Glutamatergic neuron (in vitro differentiated cells): ENCODE results near the gene FRAT1. TPM values are rescaled to one million over a fixed set of nuclear protein-coding genes. Genes with fewer than 3 reads are reported as not detected.
A peak's percentile ranks its signal among the peaks of the same experiment; 100 is the strongest.

Experiments
- DNase-seq: peaks from one replicate; pipeline ENCODE4 v3.0.0; 2022
- H3K27ac Mint-ChIP-seq: one replicate; pipeline ENCODE4 v1.8.0; 2020; ENCODE audit warnings: mild to moderate bottlenecking, mixed read lengths, inconsistent platforms; ENCODE audit not compliant: unreplicated experiment
- H3K27me3 Mint-ChIP-seq: one replicate; pipeline ENCODE4 v1.8.0; 2020; ENCODE audit warnings: mild to moderate bottlenecking, moderate library complexity, mixed read lengths, inconsistent platforms; ENCODE audit not compliant: unreplicated experiment
- H3K36me3 Mint-ChIP-seq: one replicate; pipeline ENCODE4 v1.8.0; 2020; ENCODE audit warnings: mild to moderate bottlenecking, mixed read lengths, inconsistent platforms; ENCODE audit not compliant: unreplicated experiment
- H3K4me1 Mint-ChIP-seq: one replicate; pipeline ENCODE4 v1.8.0; 2020; ENCODE audit warnings: mild to moderate bottlenecking, low read depth, mixed read lengths, inconsistent platforms; ENCODE audit not compliant: unreplicated experiment
- H3K4me3 Mint-ChIP-seq: one replicate; pipeline ENCODE4 v1.8.0; 2020; ENCODE audit warnings: mild to moderate bottlenecking, mixed read lengths, inconsistent platforms; ENCODE audit not compliant: unreplicated experiment
- H3K9me3 Mint-ChIP-seq: one replicate; pipeline ENCODE4 v1.8.0; 2020; ENCODE audit warnings: mild to moderate bottlenecking, moderate library complexity, mixed read lengths, inconsistent platforms; ENCODE audit not compliant: unreplicated experiment
- CTCF ChIP-seq: fragments of 200-600 bp; sonication (generic); IDR thresholded peaks from one replicate; pipeline ENCODE4 v1.5.0; 2021; ENCODE audit not compliant: partially characterized antibody, unreplicated experiment
- total RNA-seq: library from RNA; stranded (reverse); fragmentation: NEBNext Ultra II Directional; extraction: Animal tissue kit (Norgen Biotek cat#: 25700); gene quantifications from one replicate; pipeline ENCODE4 v1.2.1, GENCODE V29; 2021; ENCODE audit not compliant: unreplicated experiment

FRAT1 gene
- total RNA-seq, 1 donor from 2014 or later: 10.0 TPM

- Mint-ChIP-seq H3K27ac (peak overlapping the region; percentile 91), H3K36me3 (no peaks in the 10 kb centered on the region), H3K4me1 (peaks cover 4% of the 10 kb centered on the region), H3K27me3 (peaks cover 2% of the 10 kb centered on the region), H3K4me3 (peak overlapping the region; percentile 93), H3K9me3 (peaks cover 7% of the 10 kb centered on the region)
- no peak for DNase-seq
- no peak for TF ChIP-seq CTCF
Measured at GRCh38 chr10:97291357-97292096, 27.5 kb upstream of the FRAT1 start.

GRCh38 chr10:97292097-97292861, 26.8 kb upstream of the FRAT1 start, which contains the start of gene ARHGAP19:
TSS of gene ARHGAP19 (minus strand) at chr10:97292637. CDS start at chr10:97292627, 10 bp downstream.
- Mint-ChIP-seq H3K27ac (peak within 1 kb of the TSS; percentile 91), H3K36me3 (no peaks in the 10 kb centered on the region), H3K4me1 (peaks cover 4% of the 10 kb centered on the region), H3K9me3 (peaks cover 7% of the 10 kb centered on the region), H3K4me3 (peak within 1 kb of the TSS; percentile 93), H3K27me3 (peaks cover 2% of the 10 kb centered on the region)
- no peak for TF ChIP-seq CTCF
- DNase-seq: peak; percentile 89

- no peaks in the 10 kb centered on the region for H3K36me3 Mint-ChIP-seq
- no peak for DNase-seq
- peaks cover 4% of the 10 kb centered on the region for H3K4me1 Mint-ChIP-seq
- peak overlapping the region; percentile 93 for H3K4me3 Mint-ChIP-seq
- peak overlapping the region; percentile 79 for H3K27ac Mint-ChIP-seq
- H3K27me3 Mint-ChIP-seq: peaks cover 2% of the 10 kb centered on the region
- peaks cover 7% of the 10 kb centered on the region for H3K9me3 Mint-ChIP-seq
- TF ChIP-seq CTCF: no peak
Measured at GRCh38 chr10:97292862-97293198, 26.2 kb upstream of the FRAT1 start.

- Mint-ChIP-seq H3K4me3 (no peak overlapping the region), H3K27ac (no peak overlapping the region), H3K36me3 (no peaks in the 10 kb centered on the region), H3K9me3 (peaks cover 1% of the 10 kb centered on the region), H3K27me3 (no peaks in the 10 kb centered on the region), H3K4me1 (no peaks in the 10 kb centered on the region)
- no peak for DNase-seq
- TF ChIP-seq CTCF: no peak
Measured at GRCh38 chr10:97297556-97298222, 21.4 kb upstream of the FRAT1 start.
